ENCODE data around the gene SRSF9. TPM values are rescaled to one million over a fixed set of nuclear protein-coding genes. Genes with fewer than 3 reads are reported as not detected.
A peak's percentile ranks its signal among the peaks of the same experiment; 100 is the strongest.

Gene SRSF9
- total RNA-seq, 1 experiment from 2014 or later, result 319 TPM

GRCh38 chr12:120472521-120472920, 3.0 kb upstream of the SRSF9 start:
- BruUV-seq (replicated peaks), result no TSS peak
- H3K79me2 ChIP-seq (ENCODE audit: low read length), result peaks cover 63% of the 10 kb centered on the region
- H3K9me3 ChIP-seq (ENCODE audit: low read length), result no peaks in the 10 kb centered on the region

GRCh38 chr12:120470150-120470784, 719 bp upstream of the SRSF9 start:
- Histone ChIP-seq H3K36me3 (ENCODE audit: low read depth, low read length) (peaks cover 12% of the 10 kb centered on the region), H3K4me2 (ENCODE audit: low read length) (peak overlapping the region; percentile 95), H3K4me1 (ENCODE audit: insufficient read depth, low read length) (peaks cover 40% of the 10 kb centered on the region), H3K4me3 (ENCODE audit: low read length) (peak overlapping the region; percentile 95), H3K9me3 (ENCODE audit: low read length) (no peaks in the 10 kb centered on the region), H3F3A (ENCODE audit: low read length, unreplicated experiment) (peaks cover 5% of the 10 kb centered on the region), H3K79me2 (ENCODE audit: low read length) (peaks cover 78% of the 10 kb centered on the region), H3K27ac (ENCODE audit: low read length) (peak overlapping the region; percentile 7; the same call in 1 of the 2 replicates), H2AFZ (ENCODE audit: low read length) (peak overlapping the region; percentile 86), H3K9ac (ENCODE audit: low read length) (peak overlapping the region; percentile 87), H3K27me3 (ENCODE audit: low read length) (no peaks in the 10 kb centered on the region), H3K9me2 (replicated peaks; ENCODE audit: low read length) (no peaks in the 10 kb centered on the region), H4K20me1 (ENCODE audit: low read length) (peaks cover 32% of the 10 kb centered on the region)
- ATAC-seq, result peak; percentile 11
- DNase-seq, result peak; percentile 14
- intact Hi-C loops (cut with micrococcal nuclease), result no loop called here
- TF ChIP-seq EZH2 (IDR thresholded peaks at IDR 0.05; ENCODE audit: low read length, unreplicated experiment) (no peak), EZH2phosphoT487 (IDR thresholded peaks at IDR 0.05; ENCODE audit: borderline replicate concordance, low read length) (no peak), CTCF (conservative IDR thresholded peaks at IDR 0.05; ENCODE audit: low read depth, low read length) (no peak)
- TSS peak; percentile 50 for BruUV-seq (replicated peaks)
- CTCF ChIA-PET, result interaction anchor here (0.6 kb wide), 1 partner anchor 18 kb away, joined by 4 read pairs; no protein-coding TSS in a partner anchor
- POLR2A ChIA-PET (ENCODE audit: unreplicated experiment), result no interaction called here

More at GRCh38 chr12:120472521-120472920, 3.0 kb upstream of the SRSF9 start:
- intact Hi-C loops (cut with micrococcal nuclease), result no loop called here
- Histone ChIP-seq H3K4me1 (ENCODE audit: insufficient read depth, low read length) (peaks cover 51% of the 10 kb centered on the region), H3K4me3 (ENCODE audit: low read length) (no peak overlapping the region), H3F3A (ENCODE audit: low read length, unreplicated experiment) (peaks cover 5% of the 10 kb centered on the region), H3K9ac (ENCODE audit: low read length) (no peak overlapping the region), H4K20me1 (ENCODE audit: low read length) (peaks cover 10% of the 10 kb centered on the region), H2AFZ (ENCODE audit: low read length) (no peak overlapping the region), H3K27me3 (ENCODE audit: low read length) (no peaks in the 10 kb centered on the region), H3K27ac (ENCODE audit: low read length) (no peak overlapping the region), H3K9me2 (replicated peaks; ENCODE audit: low read length) (no peaks in the 10 kb centered on the region), H3K4me2 (ENCODE audit: low read length) (peak overlapping the region; percentile 7; the same call in 1 of the 2 replicates), H3K36me3 (ENCODE audit: low read depth, low read length) (no peaks in the 10 kb centered on the region)
- ATAC-seq (no peak), DNase-seq (no peak)
- TF ChIP-seq CTCF (conservative IDR thresholded peaks at IDR 0.05; ENCODE audit: low read depth, low read length), result no peak
- TF ChIP-seq EZH2 (IDR thresholded peaks at IDR 0.05; ENCODE audit: low read length, unreplicated experiment), result no peak
- TF ChIP-seq EZH2phosphoT487 (IDR thresholded peaks at IDR 0.05; ENCODE audit: borderline replicate concordance, low read length), result no peak
- POLR2A ChIA-PET (ENCODE audit: unreplicated experiment), result interaction anchor here (0.5 kb wide), 1 partner anchor 66 kb away, joined by 4 read pairs; no protein-coding TSS in a partner anchor
- CTCF ChIA-PET, result no interaction called here
